Stimulated activated CD8-positive, alpha-beta memory T cell treated with anti-CD3 and anti-CD28 coated beads, Interleukin-2, amount 100 ng/mL, for 48 hours (primary cell): ENCODE results near the gene AP3B1.
A peak's percentile ranks its signal among the peaks of the same experiment; 100 is the strongest.

ENCODE experiments used
- DNase-seq, 2 donors: peaks; one replicate each; pipeline ENCODE4 v3.0.0-alpha.2; 2020; ENCODE audit warnings: low read depth in 2 of 2

The AP3B1 gene

DNA sequence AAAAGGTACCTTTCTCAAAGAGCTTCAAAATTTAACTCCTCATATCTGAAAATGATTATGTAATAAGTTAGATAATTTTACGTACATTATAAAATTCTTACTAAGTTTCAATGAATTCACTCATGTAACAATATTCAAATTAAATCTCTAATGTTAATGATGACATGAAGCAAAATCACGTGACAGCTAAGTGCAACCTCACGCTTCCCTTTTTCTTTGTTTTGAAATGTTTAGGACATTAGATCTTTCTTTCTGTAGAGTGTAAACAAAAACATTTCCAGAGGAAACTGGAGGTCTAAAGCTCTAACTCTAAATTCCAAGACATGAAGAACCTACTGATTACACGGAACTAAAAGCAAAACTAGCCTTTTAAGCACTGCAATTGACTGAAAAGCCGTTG, 291.0 kb downstream of the AP3B1 start:
- no peak for DNase-seq

DNA sequence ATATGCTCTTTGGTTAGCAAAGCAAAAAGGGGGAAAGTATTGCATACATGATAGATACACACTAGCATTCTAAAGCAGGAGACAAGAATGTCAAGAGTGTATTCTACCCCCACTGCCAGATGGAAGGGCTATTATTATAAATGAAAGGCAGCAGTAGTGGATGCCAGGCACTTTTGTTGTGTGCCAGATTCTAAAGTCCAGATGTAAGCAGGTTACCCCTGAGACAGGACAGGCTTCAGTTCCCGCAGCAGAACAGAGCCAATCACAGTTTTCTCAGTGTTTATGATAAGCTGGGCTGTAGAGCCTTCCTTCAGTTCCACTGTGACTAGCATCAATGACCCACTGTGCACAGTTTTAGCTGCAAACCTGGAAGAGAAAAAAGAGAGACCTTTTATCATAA, 291.8 kb downstream of the AP3B1 start:
- DNase-seq: no peak

DNA sequence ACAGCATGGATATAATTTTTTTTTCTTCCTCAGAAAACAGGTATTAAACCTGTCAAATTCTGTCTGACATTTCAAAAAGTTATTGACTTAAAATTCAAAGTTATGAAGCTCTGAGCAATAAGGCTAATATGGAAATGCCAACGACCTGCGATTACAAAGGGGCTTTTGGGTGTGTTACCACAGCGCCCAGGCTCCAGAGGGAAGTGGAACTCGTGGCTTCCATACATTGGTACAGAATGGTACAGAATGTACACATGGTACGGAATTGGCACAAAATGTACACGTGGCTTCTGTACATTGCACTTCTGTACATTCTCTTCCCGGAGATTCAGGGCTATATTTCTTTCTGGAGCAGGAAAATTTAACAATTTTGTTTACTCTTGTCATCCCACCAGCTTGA, 293.3 kb downstream of the AP3B1 start:
- no peak for DNase-seq

DNA sequence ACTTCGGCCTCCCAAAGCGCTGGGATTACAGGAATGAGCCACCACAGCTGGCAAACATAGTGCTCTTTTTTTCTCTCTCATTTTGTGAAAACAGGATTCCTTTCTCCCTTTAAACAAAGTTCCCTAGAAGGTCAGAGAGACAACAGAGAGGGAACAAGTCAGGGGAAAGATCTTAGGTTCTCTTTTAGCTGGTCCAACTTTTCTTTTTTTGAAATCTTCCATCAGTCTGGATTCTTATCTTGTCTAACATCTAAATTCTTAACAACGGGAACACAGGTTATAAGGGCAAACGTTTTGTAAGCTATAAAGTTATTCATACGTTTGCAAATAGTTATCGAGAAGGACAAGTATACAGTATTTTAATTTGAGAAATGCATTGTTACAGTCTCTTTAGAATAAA, 294.3 kb downstream of the AP3B1 start:
- DNase-seq: no peak

DNA sequence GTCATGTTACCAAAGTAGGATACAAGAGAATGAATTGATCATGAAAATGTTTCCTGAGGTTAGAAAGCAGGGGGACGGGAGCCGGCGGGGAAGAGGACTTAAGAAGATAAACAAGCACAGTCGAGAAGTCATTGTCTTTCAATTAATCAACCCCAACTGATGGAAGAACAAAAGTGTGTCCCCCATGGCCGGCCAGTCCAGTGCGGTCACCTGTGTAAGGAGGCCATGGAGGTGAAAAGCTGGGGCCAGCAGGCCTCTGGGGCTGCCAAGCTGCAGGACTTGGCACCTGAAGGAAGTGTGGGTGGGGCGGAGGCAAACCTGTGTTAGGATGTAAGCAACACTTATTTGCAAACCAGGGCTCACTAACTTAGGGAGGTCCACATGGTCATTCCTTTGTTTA, 295.1 kb downstream of the AP3B1 start:
- no peak for DNase-seq

DNA sequence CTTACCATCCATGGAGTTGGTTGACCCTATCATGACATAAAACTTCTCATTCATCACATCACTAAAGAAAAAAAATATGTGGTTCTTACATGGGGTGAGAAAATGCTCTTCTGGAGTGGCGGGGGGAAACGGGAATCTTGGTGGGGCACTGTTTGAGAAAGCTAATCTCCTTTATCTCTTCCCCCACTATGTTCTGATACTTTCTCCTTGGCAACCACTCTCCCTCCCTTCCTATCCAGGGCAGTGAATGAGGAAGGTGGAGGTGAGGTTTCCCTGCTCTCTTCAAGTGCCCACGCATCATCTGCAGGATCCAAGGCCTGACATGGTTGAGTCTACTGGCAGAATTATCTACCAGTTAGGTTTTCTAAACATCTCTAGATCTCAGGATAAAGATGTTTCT, 297.6 kb downstream of the AP3B1 start:
- no peak for DNase-seq

DNA sequence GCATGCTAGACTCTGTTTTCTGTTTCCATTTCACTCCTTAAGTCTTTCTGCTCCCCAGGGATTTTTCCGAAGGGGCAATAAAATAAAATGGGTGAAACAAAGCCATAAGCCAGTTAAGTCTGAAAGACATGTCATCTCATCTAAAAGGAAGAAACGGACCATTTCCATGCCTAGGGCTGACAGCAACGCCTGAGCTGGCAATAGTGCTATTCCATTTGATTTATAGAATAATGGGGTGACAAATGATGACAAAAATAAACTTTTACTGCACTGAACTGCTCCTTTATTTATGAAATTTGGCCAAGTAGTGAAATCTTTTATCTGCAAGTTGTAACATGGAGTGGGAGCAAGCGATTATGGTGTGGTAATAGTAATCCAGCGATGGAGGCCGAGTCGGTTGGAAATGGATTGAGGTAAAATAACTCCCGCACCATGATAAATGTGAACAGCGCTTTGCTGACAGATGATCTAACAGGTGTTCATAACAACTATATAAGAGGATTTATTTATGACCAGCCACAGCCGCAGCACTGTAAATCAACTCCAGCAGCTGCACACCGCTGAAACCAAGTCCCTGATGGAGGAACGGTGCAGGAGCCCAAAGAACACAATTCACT, 298.6 kb downstream of the AP3B1 start:
- DNase-seq: no peak

DNA sequence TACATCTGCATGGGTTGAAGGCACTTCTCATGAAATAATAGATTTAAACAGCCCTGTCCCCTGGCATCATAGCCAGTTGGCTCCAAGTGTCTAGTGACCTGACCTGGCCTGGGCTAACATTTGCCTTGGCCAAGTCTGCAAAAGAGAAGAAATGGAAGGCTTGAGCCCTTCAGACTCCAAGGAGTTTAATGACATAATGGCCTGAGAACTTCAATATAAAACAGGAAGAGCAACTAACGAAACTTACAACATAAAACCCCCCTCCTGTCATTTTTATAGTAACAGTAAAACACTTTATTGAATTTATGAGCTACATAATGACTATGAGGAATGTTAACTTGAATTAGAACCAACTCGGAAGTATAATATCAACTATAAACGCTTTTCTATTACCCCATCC, 299.6 kb downstream of the AP3B1 start:
- no peak for DNase-seq

DNA sequence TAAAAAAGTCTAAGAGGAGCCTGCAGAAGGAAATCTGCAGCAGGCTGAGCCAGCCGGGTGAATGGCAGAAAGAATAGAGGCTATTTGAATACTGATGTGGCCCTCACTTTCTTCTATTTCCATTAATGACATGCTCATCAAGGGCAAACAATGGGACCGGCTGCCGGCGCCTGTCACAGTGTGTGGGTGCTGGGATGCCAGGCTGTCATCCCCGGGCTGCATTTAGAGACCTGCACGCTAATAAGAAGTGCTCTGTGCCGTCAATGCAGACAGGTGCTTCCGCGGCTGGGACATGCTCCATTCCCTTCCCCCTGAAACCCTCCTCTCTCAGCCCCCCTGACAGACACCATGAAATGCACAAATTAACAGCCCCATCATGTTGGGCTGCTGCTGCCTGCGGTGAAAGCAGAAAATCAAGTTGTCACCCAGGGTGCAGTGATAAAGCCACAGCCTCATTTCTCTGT, 300.6 kb downstream of the AP3B1 start:
- DNase-seq: no peak

DNA sequence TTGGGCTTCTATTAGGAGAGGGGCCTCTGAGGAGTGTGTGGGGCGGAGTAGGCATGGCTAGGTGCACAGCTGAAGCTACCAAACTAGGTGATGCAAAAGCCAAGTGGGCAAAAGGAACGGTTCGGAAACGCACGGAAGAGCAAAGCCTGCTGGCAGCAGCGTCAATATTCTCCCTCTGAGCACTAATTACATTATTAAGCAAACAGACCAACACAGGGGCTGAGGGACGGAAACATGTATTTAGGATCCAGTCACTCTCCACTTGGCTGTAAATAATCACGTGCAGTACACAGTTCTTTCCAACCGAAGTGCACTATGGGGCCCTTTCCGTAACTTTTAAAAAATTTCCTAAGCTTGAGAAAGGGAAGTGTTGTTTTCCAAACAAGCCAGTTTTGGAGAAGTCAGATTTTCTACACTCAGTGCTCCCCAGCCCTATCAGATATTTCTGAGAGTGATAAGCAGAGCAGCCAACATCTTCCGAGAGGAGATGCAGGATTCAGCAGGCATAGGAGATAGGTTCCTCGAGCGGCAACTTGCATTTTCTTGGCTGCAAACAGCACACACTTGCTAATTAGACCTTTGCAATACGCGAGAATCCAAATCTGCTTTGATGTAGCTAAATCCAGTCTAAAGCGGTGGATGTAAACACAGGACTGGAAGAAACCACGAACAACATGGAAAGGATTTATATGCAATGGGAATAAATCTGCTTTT, 301.2 kb downstream of the AP3B1 start:
- DNase-seq: no peak

DNA sequence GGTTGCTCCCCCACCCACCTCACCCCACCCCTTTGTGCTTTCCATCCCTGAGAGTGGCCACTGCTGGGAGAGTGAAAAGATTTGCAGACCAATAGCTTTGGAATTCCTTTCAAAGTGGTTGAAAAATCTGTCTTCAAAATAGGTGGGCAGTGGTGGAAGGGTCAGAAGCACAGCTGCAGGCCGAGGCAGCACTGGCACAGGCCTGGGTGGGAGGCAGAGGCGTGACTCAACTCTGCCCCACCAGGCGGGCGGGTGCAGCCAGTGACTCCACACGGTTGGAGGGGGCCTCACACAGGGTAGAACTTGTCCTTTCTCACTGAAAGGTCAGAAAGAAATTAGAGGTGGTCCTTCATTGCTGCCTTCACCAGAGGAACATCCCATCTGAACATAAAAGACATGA, 303.4 kb downstream of the AP3B1 start:
- no peak for DNase-seq

DNA sequence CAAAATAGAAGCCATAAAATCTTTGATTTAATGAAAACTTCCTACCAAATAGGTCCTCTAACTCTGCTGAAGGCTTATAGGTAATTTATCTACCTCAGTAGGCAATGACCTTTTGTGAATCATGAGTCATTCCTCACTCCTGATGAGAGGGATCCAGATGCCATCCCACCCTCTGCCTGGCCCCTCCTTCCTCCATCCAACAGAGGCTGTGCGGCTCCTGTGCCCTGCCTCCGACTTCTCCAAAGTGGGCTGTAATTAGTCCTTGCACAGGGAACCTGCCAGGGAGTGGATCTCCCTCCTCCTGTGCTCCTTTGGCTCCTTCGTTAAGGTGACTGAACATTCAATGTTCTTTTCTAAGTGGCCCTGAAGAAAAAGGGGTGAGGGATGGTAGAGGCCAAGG, 304.5 kb downstream of the AP3B1 start:
- no peak for DNase-seq

DNA sequence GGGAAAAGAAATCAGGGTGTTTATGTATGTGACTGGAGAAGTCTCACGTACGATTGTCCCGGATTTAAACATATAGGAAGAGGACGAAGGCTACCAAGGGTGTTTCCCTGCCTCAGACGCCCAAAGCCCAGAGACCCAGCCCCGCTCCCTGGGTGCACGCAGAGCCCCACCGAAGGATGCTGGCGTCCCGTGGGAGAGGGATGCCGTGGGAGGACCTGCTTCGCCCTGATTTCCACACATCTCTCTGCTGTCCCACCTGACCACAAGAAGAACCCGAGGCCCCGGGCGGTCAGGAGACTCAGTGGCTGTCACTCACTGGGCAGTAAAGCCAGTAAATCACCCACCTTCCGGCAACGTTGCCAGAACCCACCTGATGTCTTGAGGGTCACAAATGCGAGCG, 306.5 kb downstream of the AP3B1 start:
- no peak for DNase-seq

DNA sequence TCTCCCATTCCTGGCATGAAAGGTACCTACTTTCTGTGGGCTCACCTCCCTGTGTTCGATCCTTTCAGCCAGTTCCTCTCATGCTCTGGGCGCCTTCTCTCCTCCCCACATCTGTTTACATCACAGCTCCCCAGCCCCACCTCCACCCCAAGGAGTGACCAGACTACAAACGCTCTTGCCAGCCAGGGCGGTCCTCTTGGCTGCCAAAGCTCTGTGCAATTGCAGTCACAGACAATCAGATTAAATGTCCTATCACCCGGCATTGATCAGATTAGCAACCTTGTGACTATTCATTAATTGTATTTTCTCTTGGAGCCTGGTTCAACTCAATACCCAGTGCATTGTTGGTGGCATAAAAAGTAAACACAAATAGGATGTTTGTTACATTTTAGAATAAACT, 307.2 kb downstream of the AP3B1 start:
- no peak for DNase-seq

DNA sequence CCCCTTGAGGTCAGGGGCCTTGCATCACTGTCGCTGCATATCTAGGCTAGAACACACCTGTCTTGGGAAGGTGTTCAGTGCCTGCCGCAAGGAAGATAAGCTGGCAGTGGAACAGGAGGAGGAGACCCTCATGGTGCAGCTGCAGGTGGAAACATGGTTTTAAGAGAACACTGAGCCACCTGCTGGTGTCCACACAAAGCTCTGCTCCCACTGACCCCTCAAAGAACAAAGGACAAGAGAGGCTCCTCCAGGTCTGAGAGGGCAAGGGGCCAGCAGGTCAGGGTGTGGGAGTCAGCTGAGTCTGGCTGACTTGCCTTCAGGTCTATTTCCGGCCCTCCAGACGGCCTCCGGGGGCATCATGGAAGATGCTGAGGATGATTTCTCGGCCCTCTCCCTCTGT, 308.2 kb downstream of the AP3B1 start:
- DNase-seq: no peak

DNA sequence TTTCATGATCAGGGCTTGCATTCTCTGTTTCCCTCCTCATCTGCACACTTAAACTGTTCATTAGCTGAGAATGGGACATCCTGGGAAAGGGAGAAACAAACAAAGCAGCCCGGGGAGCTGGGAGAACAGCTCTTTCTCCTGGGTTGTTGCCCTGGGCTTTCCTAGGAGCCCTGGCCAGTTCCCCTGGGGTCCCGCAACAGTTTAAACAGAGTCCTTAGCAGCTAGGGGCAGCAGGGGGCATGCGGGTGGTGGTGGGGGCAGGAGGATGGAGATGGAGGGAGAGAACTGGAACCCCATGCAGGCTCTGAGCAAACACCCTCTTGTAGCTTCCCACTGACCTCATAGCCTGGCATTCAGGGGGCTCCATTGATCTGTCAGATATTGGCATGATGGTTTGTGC, 309.3 kb downstream of the AP3B1 start:
- no peak for DNase-seq

DNA sequence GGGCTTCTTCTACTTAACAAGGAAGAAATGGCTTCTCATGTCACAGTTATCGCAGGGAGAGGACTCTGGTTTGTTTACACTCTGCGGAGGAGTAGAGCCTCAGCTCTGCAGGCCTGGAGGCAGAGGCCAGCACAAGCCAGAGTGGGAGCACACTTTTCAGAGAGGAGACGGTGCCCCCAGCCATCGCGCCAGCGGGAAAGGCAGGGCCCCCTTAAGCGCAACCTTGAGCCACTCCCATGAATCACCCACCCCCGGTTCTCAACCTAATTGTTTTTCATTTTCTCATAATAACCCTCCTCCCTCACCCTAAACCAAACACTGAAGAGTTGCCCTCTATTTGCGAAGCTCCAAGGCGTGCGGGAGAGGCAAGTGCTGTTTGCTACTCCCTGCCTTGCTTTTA, 309.9 kb downstream of the AP3B1 start:
- no peak for DNase-seq

DNA sequence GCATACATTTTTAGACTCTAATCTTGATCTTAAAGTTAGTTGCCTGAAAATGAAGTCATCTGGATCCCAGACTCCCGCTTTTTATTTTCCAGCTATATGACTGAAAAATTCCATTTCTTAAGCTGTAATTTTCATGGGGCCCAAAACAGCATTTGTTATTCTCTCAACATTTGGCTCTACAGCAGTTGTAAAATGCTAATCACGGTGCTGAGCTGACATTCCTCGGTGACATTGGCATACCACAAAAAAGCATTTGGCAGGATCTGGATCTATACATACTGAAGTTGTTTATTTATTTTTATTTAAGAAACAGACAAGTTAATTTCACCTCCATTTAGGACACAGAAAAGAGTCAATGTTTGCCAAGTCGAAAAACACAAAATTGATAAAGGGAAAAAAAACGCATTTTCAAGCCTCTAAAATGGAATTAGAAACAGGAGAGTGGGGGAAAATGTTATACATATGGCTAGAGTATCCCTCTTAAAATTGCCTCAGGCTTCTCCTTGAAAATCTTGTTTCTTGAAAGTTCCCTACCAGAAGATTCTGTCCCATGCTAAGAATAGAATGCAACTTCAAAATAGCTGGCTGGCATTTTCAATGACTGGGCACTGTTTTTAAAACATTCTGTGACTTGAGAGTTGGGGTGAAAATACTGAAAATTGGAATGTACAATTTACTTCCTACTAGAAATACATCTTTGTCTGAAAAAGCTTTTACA, 310.9 kb downstream of the AP3B1 start:
- DNase-seq: no peak

DNA sequence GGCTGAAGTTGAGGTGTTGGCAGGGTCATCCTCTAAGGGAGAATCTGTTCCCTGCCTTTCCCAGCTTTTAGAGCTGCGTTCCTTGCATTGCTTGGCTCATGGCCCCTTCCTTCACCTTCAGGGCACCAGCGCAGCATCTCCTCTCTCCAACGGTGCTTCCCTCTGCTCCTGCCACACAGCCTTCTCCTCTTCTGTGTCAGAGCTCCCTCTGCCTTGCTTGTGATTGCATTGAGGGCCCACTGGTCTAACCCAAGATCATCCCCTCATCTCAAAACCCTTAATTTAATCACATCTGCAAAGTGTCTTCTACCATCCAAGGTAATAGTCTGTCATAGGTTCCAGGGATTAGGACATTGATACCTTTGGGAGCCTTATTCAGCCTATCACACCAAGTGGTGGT, 312.7 kb downstream of the AP3B1 start:
- DNase-seq: no peak

DNA sequence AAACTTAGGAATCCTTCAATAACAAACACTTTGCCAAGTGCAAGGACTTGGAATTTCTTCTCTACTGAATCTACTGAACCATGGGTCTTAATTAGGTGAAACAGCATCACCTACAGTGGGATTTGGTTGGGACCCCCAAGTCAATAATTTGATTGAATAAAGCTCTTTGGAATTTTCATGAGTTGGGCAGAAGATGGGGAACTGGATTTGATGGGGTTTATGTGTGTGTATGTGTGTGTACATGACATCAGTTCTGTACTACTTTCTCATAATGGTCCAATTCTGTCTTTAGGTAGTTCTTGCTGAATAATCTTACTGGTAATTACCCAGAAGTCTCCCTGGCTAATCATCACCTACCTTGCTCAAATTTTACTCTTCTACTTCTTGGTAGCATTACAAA, 319.9 kb downstream of the AP3B1 start:
- no peak for DNase-seq

DNA sequence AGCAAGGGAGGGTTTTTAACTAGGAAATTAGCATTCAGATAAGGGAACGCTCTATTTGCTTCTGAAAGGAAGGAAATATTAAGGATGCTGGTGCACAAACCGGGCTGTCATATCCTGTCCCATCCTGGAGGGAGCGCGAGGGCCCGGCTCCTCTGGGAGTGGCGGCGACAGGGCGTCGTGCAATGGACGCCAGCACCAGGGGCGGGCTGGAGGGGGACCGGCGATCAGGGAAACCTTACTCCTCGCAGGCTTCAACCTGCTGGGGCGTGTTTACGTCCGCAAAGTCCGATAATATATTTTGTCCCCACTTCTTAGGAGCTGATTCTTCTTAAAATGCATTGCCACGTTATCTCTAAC, 321.3 kb downstream of the AP3B1 start:
- no peak for DNase-seq

DNA sequence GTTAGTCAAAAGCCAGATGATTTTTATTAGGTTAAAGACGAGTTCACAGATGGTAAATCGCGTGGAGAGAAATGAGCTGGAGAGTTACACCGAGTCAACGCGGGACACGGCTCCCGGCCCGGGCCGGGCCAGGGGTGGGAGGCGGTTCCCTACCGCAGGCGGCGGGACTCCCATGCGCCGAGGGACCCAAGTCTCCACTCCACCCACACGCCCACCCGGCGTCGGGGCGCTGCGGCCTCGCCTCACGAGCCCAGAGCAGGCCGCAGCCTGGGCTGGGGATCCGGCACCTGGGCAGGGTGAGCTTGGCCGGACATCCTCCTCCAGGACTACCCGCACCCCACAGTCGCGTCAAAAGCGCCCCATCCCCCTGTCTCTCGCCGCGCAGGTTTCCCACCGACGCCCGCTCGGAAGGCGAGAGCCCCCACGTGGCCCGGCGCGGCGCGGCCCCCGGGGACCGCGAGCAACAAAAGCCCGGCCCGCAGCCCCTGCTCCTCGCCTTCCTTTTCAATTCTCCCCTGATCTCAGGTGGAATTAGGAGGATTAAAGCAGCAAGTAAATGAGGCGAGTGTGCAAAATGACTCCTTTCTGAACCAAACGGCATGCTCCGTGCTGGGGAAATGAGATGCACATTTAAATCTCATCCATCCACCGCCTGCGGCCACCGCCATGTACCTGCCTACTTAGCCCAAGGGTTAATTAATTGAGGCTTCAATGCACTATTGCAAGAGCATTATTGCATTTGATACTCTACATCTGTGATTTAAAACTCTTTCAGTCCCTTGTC, 321.8 kb downstream of the AP3B1 start:
- peak; percentile 9 to 11 for DNase-seq
